ENCODE results near the gene TMA7. TPM values are rescaled to one million over a fixed set of nuclear protein-coding genes. Genes with fewer than 3 reads are reported as not detected.

TMA7 gene
- total and polyA plus RNA-seq, 10 of the 15 experiments (the other 5 are each of a cell fraction or from before 2014, with no cell fraction given): 319 to 1,760 (median 752) TPM

DNA sequence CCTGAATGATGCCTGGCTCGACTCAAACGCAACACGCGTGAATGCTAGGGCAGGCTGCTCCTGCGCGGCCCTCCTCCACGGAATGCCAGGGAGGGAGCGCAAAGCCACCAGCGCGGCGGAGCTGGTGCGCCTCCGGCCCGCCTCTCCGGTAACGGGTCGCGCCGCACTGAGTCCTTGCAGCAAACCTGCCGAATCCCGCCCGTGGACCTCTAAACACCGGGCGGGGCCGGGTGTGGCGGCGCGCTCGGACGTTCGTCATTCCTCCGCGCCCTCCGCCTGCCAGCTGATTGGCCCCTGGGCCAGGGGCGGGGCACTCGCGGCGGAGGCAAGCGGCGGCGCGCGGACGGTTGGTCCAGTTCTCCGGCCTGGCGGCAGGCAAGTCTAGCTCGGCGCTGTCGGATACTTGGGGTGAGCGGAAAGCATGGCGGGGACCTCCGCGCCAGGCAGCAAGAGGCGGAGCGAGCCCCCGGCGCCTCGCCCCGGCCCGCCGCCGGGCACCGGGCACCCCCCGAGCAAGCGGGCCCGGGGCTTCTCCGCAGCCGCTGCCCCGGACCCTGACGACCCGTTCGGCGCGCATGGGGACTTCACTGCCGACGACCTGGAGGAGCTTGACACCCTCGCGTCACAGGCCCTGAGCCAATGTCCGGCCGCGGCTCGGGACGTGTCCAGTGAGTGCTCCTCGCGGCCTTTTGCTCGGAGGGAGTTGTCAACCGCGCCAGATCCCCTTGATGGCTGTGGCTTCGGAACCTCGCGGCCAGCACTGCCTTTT is 6.6 kb downstream of the TMA7 start, which contains the start of gene ATRIP (continued):
- TF ChIP-seq, protein P1, sequence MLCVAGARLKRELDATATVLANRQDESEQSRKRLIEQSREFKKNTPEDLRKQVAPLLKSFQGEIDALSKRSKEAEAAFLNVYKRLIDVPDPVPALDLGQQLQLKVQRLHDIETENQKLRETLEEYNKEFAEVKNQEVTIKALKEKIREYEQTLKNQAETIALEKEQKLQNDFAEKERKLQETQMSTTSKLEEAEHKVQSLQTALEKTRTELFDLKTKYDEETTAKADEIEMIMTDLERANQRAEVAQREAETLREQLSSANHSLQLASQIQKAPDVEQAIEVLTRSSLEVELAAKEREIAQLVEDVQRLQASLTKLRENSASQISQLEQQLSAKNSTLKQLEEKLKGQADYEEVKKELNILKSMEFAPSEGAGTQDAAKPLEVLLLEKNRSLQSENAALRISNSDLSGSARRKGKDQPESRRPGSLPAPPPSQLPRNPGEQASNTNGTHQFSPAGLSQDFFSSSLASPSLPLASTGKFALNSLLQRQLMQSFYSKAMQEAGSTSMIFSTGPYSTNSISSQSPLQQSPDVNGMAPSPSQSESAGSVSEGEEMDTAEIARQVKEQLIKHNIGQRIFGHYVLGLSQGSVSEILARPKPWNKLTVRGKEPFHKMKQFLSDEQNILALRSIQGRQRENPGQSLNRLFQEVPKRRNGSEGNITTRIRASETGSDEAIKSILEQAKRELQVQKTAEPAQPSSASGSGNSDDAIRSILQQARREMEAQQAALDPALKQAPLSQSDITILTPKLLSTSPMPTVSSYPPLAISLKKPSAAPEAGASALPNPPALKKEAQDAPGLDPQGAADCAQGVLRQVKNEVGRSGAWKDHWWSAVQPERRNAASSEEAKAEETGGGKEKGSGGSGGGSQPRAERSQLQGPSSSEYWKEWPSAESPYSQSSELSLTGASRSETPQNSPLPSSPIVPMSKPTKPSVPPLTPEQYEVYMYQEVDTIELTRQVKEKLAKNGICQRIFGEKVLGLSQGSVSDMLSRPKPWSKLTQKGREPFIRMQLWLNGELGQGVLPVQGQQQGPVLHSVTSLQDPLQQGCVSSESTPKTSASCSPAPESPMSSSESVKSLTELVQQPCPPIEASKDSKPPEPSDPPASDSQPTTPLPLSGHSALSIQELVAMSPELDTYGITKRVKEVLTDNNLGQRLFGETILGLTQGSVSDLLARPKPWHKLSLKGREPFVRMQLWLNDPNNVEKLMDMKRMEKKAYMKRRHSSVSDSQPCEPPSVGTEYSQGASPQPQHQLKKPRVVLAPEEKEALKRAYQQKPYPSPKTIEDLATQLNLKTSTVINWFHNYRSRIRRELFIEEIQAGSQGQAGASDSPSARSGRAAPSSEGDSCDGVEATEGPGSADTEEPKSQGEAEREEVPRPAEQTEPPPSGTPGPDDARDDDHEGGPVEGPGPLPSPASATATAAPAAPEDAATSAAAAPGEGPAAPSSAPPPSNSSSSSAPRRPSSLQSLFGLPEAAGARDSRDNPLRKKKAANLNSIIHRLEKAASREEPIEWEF (IDR thresholded peaks at IDR 0.05; ENCODE audit: insufficient replicate concordance, low read depth, low read length): no peak
- no peak for TF ChIP-seq ZNF384 (IDR thresholded peaks at IDR 0.05; ENCODE audit: borderline replicate concordance, low read depth, low read length)
- no peak for TF ChIP-seq ZBTB40 (IDR thresholded peaks at IDR 0.05; ENCODE audit: borderline replicate concordance)
- TF ChIP-seq RFX5 (IDR thresholded peaks at IDR 0.05; ENCODE audit: low read depth, low read length): peak; percentile 39; the same call in 1 of the 2 replicates
- TF ChIP-seq MYC (IDR thresholded peaks at IDR 0.05; ENCODE audit: insufficient read depth, insufficient read length, insufficient replicate concordance, low read length, severe bottlenecking): no peak
- TF ChIP-seq POU2F2 (IDR thresholded peaks at IDR 0.05; ENCODE audit: borderline replicate concordance, low read depth, low read length): peak; percentile 14; the same call in 1 of the 3 replicates
- peak; percentile 83; the same call in 1 of the 2 replicates for TF ChIP-seq SMARCA5 (IDR thresholded peaks at IDR 0.05)
- TF ChIP-seq SPI1 (IDR thresholded peaks at IDR 0.05; ENCODE audit: borderline replicate concordance, insufficient read depth, low read depth, low read length): no peak
- peak; percentile 94 for TF ChIP-seq SIN3A (IDR thresholded peaks at IDR 0.05; ENCODE audit: low read depth, low read length)
- no peak for TF ChIP-seq MTA2 (IDR thresholded peaks at IDR 0.05; ENCODE audit: low read depth)
- peak; percentile 76 for TF ChIP-seq PKNOX1 (IDR thresholded peaks at IDR 0.05)
- TF ChIP-seq GABPA (IDR thresholded peaks at IDR 0.05; ENCODE audit: low read depth): 0 out of 2 replicates have a peak, but pooled peaks have one; percentile 50
- peak; percentile 61 for TF ChIP-seq RELA (IDR thresholded peaks at IDR 0.05; ENCODE audit: borderline replicate concordance, partially characterized antibody)
- TF ChIP-seq ZNF24 (IDR thresholded peaks at IDR 0.05): 0 out of 2 replicates have a peak, but pooled peaks have one; percentile 12
- TF ChIP-seq LARP7 (IDR thresholded peaks at IDR 0.05): peak; percentile 92
- TF ChIP-seq IKZF2 (IDR thresholded peaks at IDR 0.05): no peak
- TF ChIP-seq BMI1 (IDR thresholded peaks at IDR 0.05; ENCODE audit: borderline replicate concordance): no peak

Measured in GM12878 (cell line).